H9 (cell line): ENCODE data around the gene FADS1. TPM values are rescaled to one million over a fixed set of nuclear protein-coding genes. Genes with fewer than 3 reads are reported as not detected.

Experiments used
- DNase-seq: peaks from one replicate; pipeline ENCODE4 v3.0.0-alpha.2; 2017
- H2AFZ ChIP-seq: one replicate; pipeline ENCODE4 v1.6.1; 2013; ENCODE audit warnings: mild to moderate bottlenecking, low read length, control low read depth, moderate library complexity
- H2AK5ac ChIP-seq: 2 replicates; pipeline ENCODE4 v1.6.1; 2013; ENCODE audit warnings: low read length, control low read depth, mixed read lengths; ENCODE audit not compliant: insufficient read length
- H2BK120ac ChIP-seq: one replicate; pipeline ENCODE4 v1.6.1; 2013; ENCODE audit warnings: low read depth, mild to moderate bottlenecking, low read length, control low read depth, inconsistent platforms; ENCODE audit not compliant: poor library complexity, severe bottlenecking
- H2BK12ac ChIP-seq: 2 replicates; pipeline ENCODE4 v1.6.1; 2013; ENCODE audit warnings: low read length, control low read depth, mixed read lengths, low read depth; ENCODE audit not compliant: insufficient read length
- H2BK15ac ChIP-seq: 2 replicates; pipeline ENCODE4 v1.6.1; 2013; ENCODE audit warnings: low read depth, low read length, control low read depth
- H2BK20ac ChIP-seq: one replicate; pipeline ENCODE4 v1.6.1; 2013; ENCODE audit warnings: low read depth, mild to moderate bottlenecking, low read length, control low read depth, inconsistent platforms; ENCODE audit not compliant: poor library complexity, severe bottlenecking
- H2BK5ac ChIP-seq: 2 replicates; pipeline ENCODE4 v1.6.1; 2013; ENCODE audit warnings: low read length, control low read depth, mixed read lengths; ENCODE audit not compliant: insufficient read length
- H3K14ac ChIP-seq: 2 replicates; pipeline ENCODE4 v1.6.1; 2013; ENCODE audit warnings: low read length, control low read depth; ENCODE audit not compliant: insufficient read depth
- H3K18ac ChIP-seq: 2 replicates; pipeline ENCODE4 v1.6.1; 2013; ENCODE audit warnings: low read depth, mild to moderate bottlenecking, mixed read lengths, low read length, control low read depth; ENCODE audit not compliant: insufficient read length
- H3K23ac ChIP-seq: 2 replicates; pipeline ENCODE4 v1.6.1; 2013; ENCODE audit warnings: low read length, control low read depth, mixed read lengths, low read depth; ENCODE audit not compliant: insufficient read length
- H3K23me2 ChIP-seq: 2 replicates; pipeline ENCODE4 v1.6.1; 2013; ENCODE audit warnings: low read depth, mild to moderate bottlenecking, mixed read lengths, low read length, control low read depth; ENCODE audit not compliant: insufficient read length, poor library complexity, severe bottlenecking
- H3K27ac ChIP-seq: 2 replicates; pipeline ENCODE4 v1.5.1; 2013; ENCODE audit warnings: low read length, control low read depth, mixed read lengths, low read depth; ENCODE audit not compliant: insufficient read length
- H3K27me3 ChIP-seq: 2 replicates; pipeline ENCODE4 v1.6.1; 2013; ENCODE audit warnings: low read length, control low read depth, inconsistent platforms; ENCODE audit not compliant: insufficient read depth
- H3K4ac ChIP-seq: 2 replicates; pipeline ENCODE4 v1.6.1; 2013; ENCODE audit warnings: low read depth, mild to moderate bottlenecking, control low read depth, inconsistent platforms, low read length, moderate library complexity
- H3K4me1 ChIP-seq: 2 replicates; pipeline ENCODE4 v1.6.1; 2013; ENCODE audit warnings: low read length, control low read depth, inconsistent platforms; ENCODE audit not compliant: insufficient read depth
- H3K4me2 ChIP-seq: 2 replicates; pipeline ENCODE4 v1.6.1; 2013; ENCODE audit warnings: low read length, control low read depth, mixed read lengths; ENCODE audit not compliant: insufficient read length, insufficient read depth
- H3K56ac ChIP-seq: 2 replicates; pipeline ENCODE4 v1.6.1; 2013; ENCODE audit warnings: low read depth, mild to moderate bottlenecking, mixed read lengths, low read length, control low read depth; ENCODE audit not compliant: insufficient read length
- H3K79me1 ChIP-seq: 2 replicates; pipeline ENCODE4 v1.6.1; 2013; ENCODE audit warnings: low read depth, mild to moderate bottlenecking, moderate library complexity, low read length, control low read depth, inconsistent platforms; ENCODE audit not compliant: insufficient read depth, poor library complexity, severe bottlenecking
- H3K79me2 ChIP-seq: 2 replicates; pipeline ENCODE4 v1.6.1; 2013; ENCODE audit warnings: low read length, control low read depth, inconsistent platforms; ENCODE audit not compliant: insufficient read depth
- H3K9ac ChIP-seq: 2 replicates; pipeline ENCODE4 v1.6.1; 2013; ENCODE audit warnings: low read length, control low read depth, mixed read lengths; ENCODE audit not compliant: insufficient read length; ENCODE audit errors: extremely low read depth
- H3K9me3 ChIP-seq: one replicate; pipeline ENCODE4 v1.6.1; 2013; ENCODE audit warnings: low read depth, low read length, inconsistent platforms; ENCODE audit not compliant: control insufficient read depth
- H3T11ph ChIP-seq: one replicate; pipeline ENCODE4 v1.6.1; 2013; ENCODE audit warnings: mild to moderate bottlenecking, low read length, control low read depth, inconsistent platforms
- H4K20me1 ChIP-seq: one replicate; pipeline ENCODE4 v1.6.1; 2013; ENCODE audit not compliant: control insufficient read depth, insufficient read length, insufficient read depth
- H4K5ac ChIP-seq: 2 replicates; pipeline ENCODE4 v1.6.1; 2013; ENCODE audit warnings: low read depth, mild to moderate bottlenecking, mixed read lengths, low read length, control low read depth; ENCODE audit not compliant: insufficient read length
- H4K8ac ChIP-seq: replicated peaks from 2 replicates; pipeline ENCODE4 v1.6.1; 2013; ENCODE audit warnings: low read length, control low read depth, mixed read lengths, low read depth; ENCODE audit not compliant: insufficient read length
- H4K91ac ChIP-seq: 2 replicates; pipeline ENCODE4 v1.6.1; 2013; ENCODE audit warnings: low read depth, mild to moderate bottlenecking, moderate library complexity, mixed read lengths, low read length, control low read depth; ENCODE audit not compliant: insufficient read length
- H3K27ac Mint-ChIP-seq, 3 experiments: 2 replicates in 2 of 3; 3 replicates in 1 of 3; pipeline ENCODE4 v1.8.0; 2020 to 2021; ENCODE audit warnings: mixed read lengths in 3 of 3, mild to moderate bottlenecking in 1 of 3, moderate library complexity in 1 of 3
- H3K27me3 Mint-ChIP-seq: 2 replicates; pipeline ENCODE4 v1.8.0; 2021; ENCODE audit warnings: low read depth, mild to moderate bottlenecking, moderate library complexity, mixed read lengths
- H3K36me3 Mint-ChIP-seq, 3 experiments: 2 replicates in 2 of 3; 3 replicates in 1 of 3; pipeline ENCODE4 v1.8.0; 2020 to 2021; ENCODE audit warnings: low read depth in 3 of 3, mixed read lengths in 3 of 3; ENCODE audit not compliant: insufficient read depth in 1 of 3
- H3K4me1 Mint-ChIP-seq, 2 experiments: 2 replicates each; pipeline ENCODE4 v1.8.0; 2020; ENCODE audit warnings: mixed read lengths in 2 of 2
- H3K4me3 Mint-ChIP-seq, 2 experiments: 2 replicates in 1 of 2; 3 replicates in 1 of 2; pipeline ENCODE4 v1.8.0; 2020 to 2021; ENCODE audit warnings: mild to moderate bottlenecking in 2 of 2, mixed read lengths in 2 of 2, moderate library complexity in 1 of 2
- H3K9me3 Mint-ChIP-seq, 2 experiments: 2 replicates in 1 of 2; 3 replicates in 1 of 2; pipeline ENCODE4 v1.8.0; 2020; ENCODE audit warnings: mild to moderate bottlenecking in 2 of 2, mixed read lengths in 2 of 2, moderate library complexity in 1 of 2
- WGBS: extraction: QIAGEN DNeasy Blood & Tissue Kit; methylation state at CpG from one replicate; pipeline ENCODE4 v1.1.7; 2013; ENCODE audit warnings: missing lambda C conversion rate, low lambda C conversion rate, mixed read lengths; ENCODE audit not compliant: insufficient read length; ENCODE audit errors: extremely low coverage; 5-methylcytosine and 5-hydroxymethylcytosine counted together
- total RNA-seq: library from RNA; stranded (reverse); gene quantifications from 2 replicates; pipeline ENCODE4 v1.2.1, GENCODE V29; 2021
- TF ChIP-seq, protein P1 (sequence below): fragments of 200-600 bp; sonication (generic); conservative IDR thresholded peaks from 3 replicates; pipeline ENCODE4 v1.8.0; 2021; ENCODE audit warnings: antibody characterized with exemption, mild to moderate bottlenecking

The FADS1 gene
- total RNA-seq, 1 experiment from 2014 or later, result 125 TPM

- no peak overlapping the region for H4K91ac ChIP-seq
- no peak overlapping the region for H4K8ac ChIP-seq
- H3K9me3 Mint-ChIP-seq, result no peaks in the 10 kb centered on the region
- H3K4me1 ChIP-seq, result no peaks in the 10 kb centered on the region
- no peak overlapping the region for H3T11ph ChIP-seq
- H3K27me3 ChIP-seq, result no peaks in the 10 kb centered on the region
- TF ChIP-seq, protein P1, sequence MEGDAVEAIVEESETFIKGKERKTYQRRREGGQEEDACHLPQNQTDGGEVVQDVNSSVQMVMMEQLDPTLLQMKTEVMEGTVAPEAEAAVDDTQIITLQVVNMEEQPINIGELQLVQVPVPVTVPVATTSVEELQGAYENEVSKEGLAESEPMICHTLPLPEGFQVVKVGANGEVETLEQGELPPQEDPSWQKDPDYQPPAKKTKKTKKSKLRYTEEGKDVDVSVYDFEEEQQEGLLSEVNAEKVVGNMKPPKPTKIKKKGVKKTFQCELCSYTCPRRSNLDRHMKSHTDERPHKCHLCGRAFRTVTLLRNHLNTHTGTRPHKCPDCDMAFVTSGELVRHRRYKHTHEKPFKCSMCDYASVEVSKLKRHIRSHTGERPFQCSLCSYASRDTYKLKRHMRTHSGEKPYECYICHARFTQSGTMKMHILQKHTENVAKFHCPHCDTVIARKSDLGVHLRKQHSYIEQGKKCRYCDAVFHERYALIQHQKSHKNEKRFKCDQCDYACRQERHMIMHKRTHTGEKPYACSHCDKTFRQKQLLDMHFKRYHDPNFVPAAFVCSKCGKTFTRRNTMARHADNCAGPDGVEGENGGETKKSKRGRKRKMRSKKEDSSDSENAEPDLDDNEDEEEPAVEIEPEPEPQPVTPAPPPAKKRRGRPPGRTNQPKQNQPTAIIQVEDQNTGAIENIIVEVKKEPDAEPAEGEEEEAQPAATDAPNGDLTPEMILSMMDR, result no peak
- H3K36me3 Mint-ChIP-seq, result peaks cover 67 to 92% (median 90%) of the 10 kb centered on the region in 3 experiments
- no peak overlapping the region for H3K56ac ChIP-seq
- H2BK20ac ChIP-seq, result no peak overlapping the region
- no peaks in the 10 kb centered on the region; the same call in 1 of the 2 replicates for H3K79me2 ChIP-seq
- H3K4me3 Mint-ChIP-seq, result no peak overlapping the region
- no peak overlapping the region for H2BK12ac ChIP-seq
- WGBS, result no CpG with 5 or more reads among the region's 7 CpGs
- H2BK15ac ChIP-seq, result no peak overlapping the region
- peak overlapping the region; percentile 48 for H4K5ac ChIP-seq
- H3K18ac ChIP-seq, result no peak overlapping the region
- no peaks in the 10 kb centered on the region for H3K23me2 ChIP-seq
- H3K4me1 Mint-ChIP-seq, result peaks cover 0 to 6% of the 10 kb centered on the region in 2 experiments; a peak in 3 of 4 replicates
- peaks cover 3% of the 10 kb centered on the region for H4K20me1 ChIP-seq
- no peak overlapping the region for H2BK5ac ChIP-seq
- H3K27ac Mint-ChIP-seq, result no peak overlapping the region
- no peak overlapping the region for H3K4me2 ChIP-seq
- no peak overlapping the region for H2AK5ac ChIP-seq
- H3K14ac ChIP-seq, result no peak overlapping the region
- no peak overlapping the region for H3K9ac ChIP-seq
- no peak overlapping the region for H3K27ac ChIP-seq
- H2AFZ ChIP-seq, result no peak overlapping the region
- no peaks in the 10 kb centered on the region for H3K27me3 Mint-ChIP-seq
- DNase-seq, result no peak
- H3K9me3 ChIP-seq, result no peaks in the 10 kb centered on the region
- H2BK120ac ChIP-seq, result no peak overlapping the region
- H3K23ac ChIP-seq, result no peak overlapping the region
- peaks cover 2% of the 10 kb centered on the region for H3K79me1 ChIP-seq
- H3K4ac ChIP-seq, result no peak overlapping the region
Measured at GRCh38 chr11:61842528-61842820, 25.7 kb upstream of the FADS1 start.
